HepG2 (cell line): ENCODE measurements around the gene ZFX. TPM values are rescaled to one million over a fixed set of nuclear protein-coding genes. Genes with fewer than 3 reads are reported as not detected.

Experiments
- ADNP ChIP-seq: sonication (generic); formaldehyde crosslinking; IDR thresholded peaks from 2 replicates; pipeline ENCODE4 v1.4.0; 2020; ENCODE audit warnings: missing genetic modification reagents
- GFI1 ChIP-seq: sonication (generic); formaldehyde crosslinking; IDR thresholded peaks from 2 replicates; pipeline ENCODE4 v1.5.0; 2020; ENCODE audit warnings: missing genetic modification reagents, mild to moderate bottlenecking, borderline replicate concordance
- KAT2B ChIP-seq: fragments of 150-350 bp; IDR thresholded peaks from 2 replicates; pipeline ENCODE4 v1.6.1; 2014; ENCODE audit warnings: low read depth, low read length, borderline replicate concordance
- MYC ChIP-seq: sonication (generic); formaldehyde crosslinking; IDR thresholded peaks from 2 replicates; pipeline ENCODE4 v1.9.0; 2021; ENCODE audit warnings: missing genetic modification reagents, borderline replicate concordance
- NCOA2 ChIP-seq: sonication (generic); formaldehyde crosslinking; IDR thresholded peaks from 2 replicates; pipeline ENCODE4 v1.8.0; 2022; ENCODE audit warnings: inconsistent platforms
- TCF7 ChIP-seq: sonication (generic); IDR thresholded peaks from 2 replicates; pipeline ENCODE4 v1.6.1; 2016; ENCODE audit warnings: antibody characterized with exemption, low read depth
- ZBTB8A ChIP-seq: sonication (generic); formaldehyde crosslinking; IDR thresholded peaks from 2 replicates; pipeline ENCODE4 v1.4.0; 2020; ENCODE audit warnings: mild to moderate bottlenecking, low read depth, missing genetic modification reagents, borderline replicate concordance
- ZNF20 ChIP-seq: sonication (generic); formaldehyde crosslinking; IDR thresholded peaks from 2 replicates; pipeline ENCODE4 v1.4.0; 2020; ENCODE audit warnings: mild to moderate bottlenecking, moderate library complexity, missing genetic modification reagents
- ZNF432 ChIP-seq: sonication (generic); formaldehyde crosslinking; IDR thresholded peaks from 2 replicates; pipeline ENCODE4 v1.5.0; 2020; ENCODE audit warnings: missing genetic modification reagents, mild to moderate bottlenecking, borderline replicate concordance
- ZNF891 ChIP-seq: sonication (generic); formaldehyde crosslinking; IDR thresholded peaks from 2 replicates; pipeline ENCODE4 v1.5.0; 2020; ENCODE audit warnings: mild to moderate bottlenecking, missing genetic modification reagents
- polyA plus RNA-seq, 8 experiments: library from polyadenylated mRNA; depleted of rRNA in 3 of 8; stranded (reverse) in 7 of 8; unstranded in 1 of 8; fragments of >200 nt; fragmentation: Illumina TruSeq in 4 of 8; extraction: Trizol in 4 of 8; gene quantifications; 2 replicates each; pipeline versions ENCODE4 v1.2.1 to v1.2.3, GENCODE V29; 2011 to 2016; ENCODE audit warnings: low read depth in 4 of 8, missing spikeins in 1 of 8, mixed read lengths in 1 of 8; ENCODE audit not compliant: insufficient read depth in 1 of 8
- total RNA-seq, 5 experiments: library from RNA; depleted of rRNA; stranded (reverse); fragments of >200 nt; fragmentation: Illumina TruSeq; extraction: Trizol; gene quantifications; 2 replicates each; pipeline ENCODE4 v1.2.3, GENCODE V29; 2016; ENCODE audit warnings: low read depth in 1 of 5
- TF ChIP-seq, protein P1 (sequence below): sonication (generic); formaldehyde crosslinking; IDR thresholded peaks from 2 replicates; pipeline ENCODE4 v1.4.0; 2020; ENCODE audit warnings: missing genetic modification reagents
- TF ChIP-seq, protein P2 (sequence below): sonication (generic); formaldehyde crosslinking; IDR thresholded peaks from 2 replicates; pipeline ENCODE4 v1.8.1; 2022; ENCODE audit warnings: low read depth, mild to moderate bottlenecking, missing genetic modification reagents
- TF ChIP-seq, protein P3 (sequence below), 2 experiments: fragments of 450-650 bp in 1 of 2; sonication (generic) in 1 of 2; formaldehyde crosslinking in 1 of 2; IDR thresholded peaks; 2 replicates each; pipeline versions ENCODE4 v1.6.1 to v1.8.0; 2016 to 2022; ENCODE audit warnings: antibody characterized with exemption in 1 of 2, mild to moderate bottlenecking in 1 of 2, missing genetic modification reagents in 1 of 2
- TF ChIP-seq, protein P4 (sequence below): fragments of 450-650 bp; IDR thresholded peaks from 2 replicates; pipeline ENCODE4 v1.6.1; 2017; ENCODE audit warnings: mild to moderate bottlenecking

Gene ZFX
- total and polyA plus RNA-seq, 2 of the 13 experiments (the other 11 are each of a cell fraction or from before 2014, with no cell fraction given), result 13.8 to 37.3 TPM

DNA sequence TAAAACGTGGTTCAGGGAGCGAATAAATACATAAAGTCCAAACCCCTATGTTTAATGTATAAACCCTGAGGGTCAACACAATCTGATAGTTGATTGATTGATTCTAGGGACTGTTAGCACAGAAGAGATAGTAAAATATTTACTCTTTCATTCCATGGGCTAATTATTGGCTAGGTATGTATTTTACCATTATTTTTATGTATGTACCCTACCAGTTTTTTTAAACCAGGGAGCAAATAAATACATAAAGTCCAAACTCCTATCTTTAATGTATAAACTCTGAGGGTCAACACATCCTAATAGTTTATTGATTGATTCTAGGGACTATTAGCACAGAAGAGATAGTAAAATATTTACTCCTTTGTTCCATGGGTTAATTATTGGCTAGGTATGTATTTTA, 40.0 kb downstream of the ZFX start (continued):
- TF ChIP-seq GFI1 (CRISPR knock-in tag), result peak; percentile 77
- TF ChIP-seq, protein P1, sequence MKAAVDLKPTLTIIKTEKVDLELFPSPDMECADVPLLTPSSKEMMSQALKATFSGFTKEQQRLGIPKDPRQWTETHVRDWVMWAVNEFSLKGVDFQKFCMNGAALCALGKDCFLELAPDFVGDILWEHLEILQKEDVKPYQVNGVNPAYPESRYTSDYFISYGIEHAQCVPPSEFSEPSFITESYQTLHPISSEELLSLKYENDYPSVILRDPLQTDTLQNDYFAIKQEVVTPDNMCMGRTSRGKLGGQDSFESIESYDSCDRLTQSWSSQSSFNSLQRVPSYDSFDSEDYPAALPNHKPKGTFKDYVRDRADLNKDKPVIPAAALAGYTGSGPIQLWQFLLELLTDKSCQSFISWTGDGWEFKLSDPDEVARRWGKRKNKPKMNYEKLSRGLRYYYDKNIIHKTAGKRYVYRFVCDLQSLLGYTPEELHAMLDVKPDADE (CRISPR knock-in tag), result no peak
- peak; percentile 81 for TF ChIP-seq TCF7
- TF ChIP-seq ZNF891, result no peak
- TF ChIP-seq ZBTB8A (CRISPR knock-in tag), result no peak
- 0 out of 2 replicates have a peak, but pooled peaks have one; percentile 12 for TF ChIP-seq KAT2B
- no peak for TF ChIP-seq ZNF20 (CRISPR knock-in tag)
- TF ChIP-seq, protein P2, sequence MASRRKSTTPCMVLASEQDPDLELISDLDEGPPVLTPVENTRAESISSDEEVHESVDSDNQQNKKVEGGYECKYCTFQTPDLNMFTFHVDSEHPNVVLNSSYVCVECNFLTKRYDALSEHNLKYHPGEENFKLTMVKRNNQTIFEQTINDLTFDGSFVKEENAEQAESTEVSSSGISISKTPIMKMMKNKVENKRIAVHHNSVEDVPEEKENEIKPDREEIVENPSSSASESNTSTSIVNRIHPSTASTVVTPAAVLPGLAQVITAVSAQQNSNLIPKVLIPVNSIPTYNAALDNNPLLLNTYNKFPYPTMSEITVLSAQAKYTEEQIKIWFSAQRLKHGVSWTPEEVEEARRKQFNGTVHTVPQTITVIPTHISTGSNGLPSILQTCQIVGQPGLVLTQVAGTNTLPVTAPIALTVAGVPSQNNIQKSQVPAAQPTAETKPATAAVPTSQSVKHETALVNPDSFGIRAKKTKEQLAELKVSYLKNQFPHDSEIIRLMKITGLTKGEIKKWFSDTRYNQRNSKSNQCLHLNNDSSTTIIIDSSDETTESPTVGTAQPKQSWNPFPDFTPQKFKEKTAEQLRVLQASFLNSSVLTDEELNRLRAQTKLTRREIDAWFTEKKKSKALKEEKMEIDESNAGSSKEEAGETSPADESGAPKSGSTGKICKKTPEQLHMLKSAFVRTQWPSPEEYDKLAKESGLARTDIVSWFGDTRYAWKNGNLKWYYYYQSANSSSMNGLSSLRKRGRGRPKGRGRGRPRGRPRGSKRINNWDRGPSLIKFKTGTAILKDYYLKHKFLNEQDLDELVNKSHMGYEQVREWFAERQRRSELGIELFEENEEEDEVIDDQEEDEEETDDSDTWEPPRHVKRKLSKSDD (CRISPR knock-in tag), result no peak
- TF ChIP-seq, protein P3, sequence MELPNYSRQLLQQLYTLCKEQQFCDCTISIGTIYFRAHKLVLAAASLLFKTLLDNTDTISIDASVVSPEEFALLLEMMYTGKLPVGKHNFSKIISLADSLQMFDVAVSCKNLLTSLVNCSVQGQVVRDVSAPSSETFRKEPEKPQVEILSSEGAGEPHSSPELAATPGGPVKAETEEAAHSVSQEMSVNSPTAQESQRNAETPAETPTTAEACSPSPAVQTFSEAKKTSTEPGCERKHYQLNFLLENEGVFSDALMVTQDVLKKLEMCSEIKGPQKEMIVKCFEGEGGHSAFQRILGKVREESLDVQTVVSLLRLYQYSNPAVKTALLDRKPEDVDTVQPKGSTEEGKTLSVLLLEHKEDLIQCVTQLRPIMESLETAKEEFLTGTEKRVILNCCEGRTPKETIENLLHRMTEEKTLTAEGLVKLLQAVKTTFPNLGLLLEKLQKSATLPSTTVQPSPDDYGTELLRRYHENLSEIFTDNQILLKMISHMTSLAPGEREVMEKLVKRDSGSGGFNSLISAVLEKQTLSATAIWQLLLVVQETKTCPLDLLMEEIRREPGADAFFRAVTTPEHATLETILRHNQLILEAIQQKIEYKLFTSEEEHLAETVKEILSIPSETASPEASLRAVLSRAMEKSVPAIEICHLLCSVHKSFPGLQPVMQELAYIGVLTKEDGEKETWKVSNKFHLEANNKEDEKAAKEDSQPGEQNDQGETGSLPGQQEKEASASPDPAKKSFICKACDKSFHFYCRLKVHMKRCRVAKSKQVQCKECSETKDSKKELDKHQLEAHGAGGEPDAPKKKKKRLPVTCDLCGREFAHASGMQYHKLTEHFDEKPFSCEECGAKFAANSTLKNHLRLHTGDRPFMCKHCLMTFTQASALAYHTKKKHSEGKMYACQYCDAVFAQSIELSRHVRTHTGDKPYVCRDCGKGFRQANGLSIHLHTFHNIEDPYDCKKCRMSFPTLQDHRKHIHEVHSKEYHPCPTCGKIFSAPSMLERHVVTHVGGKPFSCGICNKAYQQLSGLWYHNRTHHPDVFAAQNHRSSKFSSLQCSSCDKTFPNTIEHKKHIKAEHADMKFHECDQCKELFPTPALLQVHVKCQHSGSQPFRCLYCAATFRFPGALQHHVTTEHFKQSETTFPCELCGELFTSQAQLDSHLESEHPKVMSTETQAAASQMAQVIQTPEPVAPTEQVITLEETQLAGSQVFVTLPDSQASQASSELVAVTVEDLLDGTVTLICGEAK (IDR thresholded peaks at IDR 0.05), result no peak
- TF ChIP-seq, protein P3 (CRISPR knock-in tag; IDR thresholded peaks at IDR 0.05), result no peak
- TF ChIP-seq NCOA2, result peak; percentile 91
- TF ChIP-seq MYC (CRISPR knock-in tag), result no peak
- TF ChIP-seq, protein P4, sequence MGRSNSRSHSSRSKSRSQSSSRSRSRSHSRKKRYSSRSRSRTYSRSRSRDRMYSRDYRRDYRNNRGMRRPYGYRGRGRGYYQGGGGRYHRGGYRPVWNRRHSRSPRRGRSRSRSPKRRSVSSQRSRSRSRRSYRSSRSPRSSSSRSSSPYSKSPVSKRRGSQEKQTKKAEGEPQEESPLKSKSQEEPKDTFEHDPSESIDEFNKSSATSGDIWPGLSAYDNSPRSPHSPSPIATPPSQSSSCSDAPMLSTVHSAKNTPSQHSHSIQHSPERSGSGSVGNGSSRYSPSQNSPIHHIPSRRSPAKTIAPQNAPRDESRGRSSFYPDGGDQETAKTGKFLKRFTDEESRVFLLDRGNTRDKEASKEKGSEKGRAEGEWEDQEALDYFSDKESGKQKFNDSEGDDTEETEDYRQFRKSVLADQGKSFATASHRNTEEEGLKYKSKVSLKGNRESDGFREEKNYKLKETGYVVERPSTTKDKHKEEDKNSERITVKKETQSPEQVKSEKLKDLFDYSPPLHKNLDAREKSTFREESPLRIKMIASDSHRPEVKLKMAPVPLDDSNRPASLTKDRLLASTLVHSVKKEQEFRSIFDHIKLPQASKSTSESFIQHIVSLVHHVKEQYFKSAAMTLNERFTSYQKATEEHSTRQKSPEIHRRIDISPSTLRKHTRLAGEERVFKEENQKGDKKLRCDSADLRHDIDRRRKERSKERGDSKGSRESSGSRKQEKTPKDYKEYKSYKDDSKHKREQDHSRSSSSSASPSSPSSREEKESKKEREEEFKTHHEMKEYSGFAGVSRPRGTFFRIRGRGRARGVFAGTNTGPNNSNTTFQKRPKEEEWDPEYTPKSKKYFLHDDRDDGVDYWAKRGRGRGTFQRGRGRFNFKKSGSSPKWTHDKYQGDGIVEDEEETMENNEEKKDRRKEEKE, result no peak
- TF ChIP-seq ZNF432, result no peak
- no peak for TF ChIP-seq ADNP (CRISPR knock-in tag)
